ENCODE results near the gene HIKESHI.
"Not testable (repeated sequence)": the region's sequence is repeated elsewhere in the genome, so short reads cannot be mapped to it uniquely, and the experiment has no call there.

Gene HIKESHI

GRCh38 chr11:86302092-86302793, at the start of gene HIKESHI:
HIKESHI (plus strand) TSS chr11:86302240; CDS start chr11:86302449, 209 bp downstream.
- peak; percentile 99 for DNase-seq

DNA sequence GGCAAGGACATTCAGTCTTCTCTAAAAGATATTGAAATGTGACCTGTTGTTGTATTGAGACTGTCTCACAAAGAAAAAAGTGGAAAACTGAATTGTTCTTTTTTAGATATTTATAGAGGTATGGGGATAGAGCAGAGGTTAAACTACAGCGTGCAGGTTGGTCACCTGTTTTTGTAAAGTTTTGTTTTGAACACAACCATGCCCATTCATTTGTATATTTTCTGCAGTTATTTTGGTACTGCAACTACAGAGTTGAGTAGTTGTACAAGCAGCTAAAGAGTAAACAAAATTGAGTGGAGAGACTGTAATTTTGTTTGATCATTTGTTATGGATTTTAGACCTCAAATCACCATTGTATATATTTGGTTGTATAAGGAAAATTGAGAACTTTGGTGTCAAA, 46.1 kb upstream of the HIKESHI start:
- no peak for DNase-seq

DNA sequence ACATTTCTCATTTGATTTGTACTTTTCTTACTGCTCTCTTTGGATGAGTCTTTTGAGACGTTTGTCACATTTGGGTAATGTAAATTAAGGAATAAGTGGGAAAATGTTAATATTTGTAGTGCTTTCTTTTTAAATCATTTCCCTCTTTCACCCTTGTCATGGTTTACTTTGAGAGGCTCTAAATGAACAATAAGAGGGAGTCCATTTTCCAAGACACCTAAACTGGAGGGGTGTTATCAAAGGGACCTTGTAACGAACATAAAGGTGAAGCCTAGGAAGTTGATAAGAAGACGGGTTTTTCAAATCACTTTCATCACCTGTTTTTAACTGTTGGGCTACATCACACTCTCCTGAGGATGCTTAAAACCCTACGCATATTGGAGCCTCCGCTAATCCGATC, 45.4 kb upstream of the HIKESHI start:
- no peak for DNase-seq

DNA sequence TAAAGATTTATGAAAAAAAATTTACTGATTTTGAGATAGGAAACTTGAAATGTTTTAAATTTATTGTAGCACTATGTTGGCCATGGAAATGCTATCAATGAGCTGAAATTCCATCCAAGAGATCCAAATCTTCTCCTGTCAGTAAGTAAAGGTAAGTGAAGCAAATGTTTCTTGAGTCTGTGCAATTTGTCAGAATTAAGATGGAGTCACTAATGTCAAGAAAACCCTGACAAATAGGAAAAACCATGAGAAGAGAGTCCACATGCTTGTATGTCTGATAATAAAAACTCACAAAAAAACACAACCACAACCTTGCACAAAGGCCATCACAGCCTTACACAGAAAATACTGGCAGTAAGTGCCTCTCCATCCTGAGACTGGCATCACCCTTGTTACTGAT, 44.6 kb upstream of the HIKESHI start:
- no peak for DNase-seq

- DNase-seq = no peak
Observed at GRCh38 chr11:86259730-86260129, 42.3 kb upstream of the HIKESHI start.

DNA sequence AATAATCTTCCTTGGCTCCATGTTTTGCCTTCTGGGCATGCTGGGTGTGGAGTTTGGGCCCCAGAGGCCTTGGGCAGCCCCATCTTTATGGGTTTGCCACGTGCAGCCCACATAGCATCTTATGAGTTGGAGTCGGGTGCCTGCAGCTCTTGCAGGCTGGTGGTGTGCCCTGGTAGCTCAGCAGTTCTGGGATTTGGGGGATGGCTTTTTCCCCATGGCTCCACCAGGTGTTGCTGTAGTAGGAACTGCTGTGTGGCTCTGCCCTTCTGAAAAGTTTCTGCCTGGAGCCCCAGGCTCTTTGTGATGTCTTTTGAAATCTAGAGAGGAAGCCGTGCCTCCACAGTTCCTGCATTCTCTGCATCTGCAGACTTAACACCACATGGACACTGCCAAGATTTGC, 40.7 kb upstream of the HIKESHI start:
- no peak for DNase-seq

DNA sequence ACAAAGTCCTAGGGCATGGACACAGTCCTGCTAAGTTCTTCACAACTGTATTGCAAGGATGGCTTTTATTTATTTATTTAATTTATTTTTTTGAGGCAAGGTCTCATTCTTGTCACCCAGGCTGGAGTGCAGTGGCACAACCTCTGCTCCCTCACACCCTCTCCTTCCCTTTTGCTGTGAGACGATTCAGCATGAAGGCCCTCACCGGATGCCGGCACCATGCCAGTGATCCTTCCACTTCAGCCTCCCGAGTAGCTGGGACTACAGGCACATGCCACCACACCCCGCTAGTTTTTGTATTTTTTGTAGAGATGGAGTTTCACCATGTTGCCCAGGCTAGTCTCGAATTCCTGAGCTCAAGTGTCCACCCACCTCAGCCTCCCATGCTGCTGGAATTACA, 39.7 kb upstream of the HIKESHI start:
- no peak for DNase-seq

DNA sequence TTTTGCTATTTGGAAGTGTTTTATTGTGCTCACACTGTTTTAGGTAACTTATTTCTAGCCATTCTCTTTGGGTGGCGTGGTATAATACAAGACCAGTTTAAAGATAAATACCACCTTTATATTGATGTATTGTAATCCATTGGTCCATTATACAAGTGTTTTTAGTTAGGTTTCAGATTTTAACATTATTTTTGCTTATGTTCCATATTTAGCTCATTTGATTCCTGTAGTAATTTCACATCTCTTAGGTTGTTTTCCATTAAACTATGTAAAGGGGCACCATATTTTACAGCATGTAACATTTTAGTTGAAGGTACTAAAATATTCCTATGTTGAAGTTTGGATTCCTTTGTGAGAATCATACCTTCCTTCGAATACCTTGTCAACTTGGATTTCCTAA, 37.4 kb upstream of the HIKESHI start:
- DNase-seq = no peak

GRCh38 chr11:86265194-86265593, 36.8 kb upstream of the HIKESHI start:
- DNase-seq = no peak

GRCh38 chr11:86269645-86270044, 32.4 kb upstream of the HIKESHI start:
- DNase-seq = no peak

- no peak for DNase-seq
Observed at GRCh38 chr11:86274503-86274902, 27.5 kb upstream of the HIKESHI start.

- DNase-seq = no peak
Observed at GRCh38 chr11:86274999-86275398, 27.0 kb upstream of the HIKESHI start.

- no peak for DNase-seq
Observed at GRCh38 chr11:86275493-86276370, 26.3 kb upstream of the HIKESHI start.

- no peak for DNase-seq
Observed at GRCh38 chr11:86277741-86278140, 24.3 kb upstream of the HIKESHI start.

DNA sequence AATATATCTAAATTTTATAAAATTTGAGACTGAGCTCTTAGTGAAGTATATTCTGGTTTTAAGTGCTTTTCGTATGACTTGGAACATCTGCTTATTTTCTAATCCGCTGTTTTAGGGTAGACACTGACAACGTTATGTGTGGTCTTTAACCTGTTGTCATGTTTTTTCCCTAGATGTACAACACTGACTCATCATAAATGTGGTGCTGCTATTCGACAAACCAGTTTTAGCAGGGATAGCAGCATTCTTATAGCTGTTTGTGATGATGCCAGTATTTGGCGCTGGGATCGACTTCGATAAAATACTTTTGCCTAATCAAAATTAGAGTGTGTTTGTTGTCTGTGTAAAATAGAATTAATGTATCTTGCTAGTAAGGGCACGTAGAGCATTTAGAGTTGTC, 23.8 kb upstream of the HIKESHI start:
- DNase-seq = no peak

DNA sequence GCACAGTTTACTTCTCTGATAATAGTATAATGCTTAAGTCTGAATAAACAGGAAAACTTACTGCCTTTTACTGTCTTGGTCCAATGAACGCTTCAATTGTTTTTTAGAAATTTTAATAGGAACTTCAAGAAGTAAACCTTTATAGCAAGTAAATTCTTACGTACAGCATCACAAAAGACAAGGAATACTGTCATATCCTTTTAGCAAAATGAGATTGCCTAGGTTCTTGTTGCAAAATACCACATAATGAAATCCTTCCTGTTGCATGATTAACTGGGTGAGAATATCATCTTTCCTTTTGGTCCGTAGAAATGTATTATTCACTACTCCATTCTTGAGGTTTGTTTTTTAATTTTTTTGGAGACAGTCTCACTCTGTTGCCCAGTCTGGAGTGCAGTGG, 22.3 kb upstream of the HIKESHI start:
- DNase-seq = no peak

GRCh38 chr11:86287468-86287796, 14.6 kb upstream of the HIKESHI start:
- DNase-seq = no peak

GRCh38 chr11:86288776-86289507, 13.1 kb upstream of the HIKESHI start:
- no peak for DNase-seq

- not testable (repeated sequence) for DNase-seq
Observed at GRCh38 chr11:86289508-86290280, 12.3 kb upstream of the HIKESHI start.

- peak; percentile 73 for DNase-seq
Observed at GRCh38 chr11:86291466-86292262, 10.4 kb upstream of the HIKESHI start.

- no peak for DNase-seq
Observed at GRCh38 chr11:86292912-86293616, 9.0 kb upstream of the HIKESHI start.

Measured in eye (tissue), 1 donor.